ENCODE results near the gene SULT2B1.

DNA sequence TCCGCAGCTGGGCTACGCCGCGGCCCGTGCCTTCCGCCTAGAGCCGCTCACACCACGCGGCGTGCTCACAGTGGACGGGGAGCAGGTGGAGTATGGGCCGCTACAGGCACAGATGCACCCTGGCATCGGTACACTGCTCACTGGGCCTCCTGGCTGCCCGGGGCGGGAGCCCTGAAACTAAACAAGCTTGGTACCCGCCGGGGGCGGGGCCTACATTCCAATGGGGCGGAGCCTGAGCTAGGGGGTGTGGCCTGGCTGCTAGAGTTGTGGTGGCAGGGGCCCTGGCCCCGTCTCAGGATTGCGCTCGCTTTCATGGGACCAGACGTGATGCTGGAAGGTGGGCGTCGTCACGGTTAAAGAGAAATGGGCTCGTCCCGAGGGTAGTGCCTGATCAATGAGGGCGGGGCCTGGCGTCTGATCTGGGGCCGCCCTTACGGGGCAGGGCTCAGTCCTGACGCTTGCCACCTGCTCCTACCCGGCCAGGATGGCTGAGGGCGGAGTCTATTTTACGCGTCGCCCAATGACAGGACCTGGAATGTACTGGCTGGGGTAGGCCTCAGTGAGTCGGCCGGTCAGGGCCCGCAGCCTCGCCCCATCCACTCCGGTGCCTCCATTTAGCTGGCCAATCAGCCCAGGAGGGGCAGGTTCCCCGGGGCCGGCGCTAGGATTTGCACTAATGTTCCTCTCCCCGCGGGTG, 77.8 kb downstream of the SULT2B1 start:
- TF ChIP-seq EZH2 (optimal IDR thresholded peaks at IDR 0.05; ENCODE audit: low read depth, low read length) (no peak), CTCF (IDR thresholded peaks at IDR 0.05; ENCODE audit: low read length) (no peak)
